ENCODE results near the gene UNCX.
"Not testable (repeated sequence)": the region's sequence is repeated elsewhere in the genome, so short reads cannot be mapped to it uniquely, and the experiment has no call there.

UNCX gene

DNA sequence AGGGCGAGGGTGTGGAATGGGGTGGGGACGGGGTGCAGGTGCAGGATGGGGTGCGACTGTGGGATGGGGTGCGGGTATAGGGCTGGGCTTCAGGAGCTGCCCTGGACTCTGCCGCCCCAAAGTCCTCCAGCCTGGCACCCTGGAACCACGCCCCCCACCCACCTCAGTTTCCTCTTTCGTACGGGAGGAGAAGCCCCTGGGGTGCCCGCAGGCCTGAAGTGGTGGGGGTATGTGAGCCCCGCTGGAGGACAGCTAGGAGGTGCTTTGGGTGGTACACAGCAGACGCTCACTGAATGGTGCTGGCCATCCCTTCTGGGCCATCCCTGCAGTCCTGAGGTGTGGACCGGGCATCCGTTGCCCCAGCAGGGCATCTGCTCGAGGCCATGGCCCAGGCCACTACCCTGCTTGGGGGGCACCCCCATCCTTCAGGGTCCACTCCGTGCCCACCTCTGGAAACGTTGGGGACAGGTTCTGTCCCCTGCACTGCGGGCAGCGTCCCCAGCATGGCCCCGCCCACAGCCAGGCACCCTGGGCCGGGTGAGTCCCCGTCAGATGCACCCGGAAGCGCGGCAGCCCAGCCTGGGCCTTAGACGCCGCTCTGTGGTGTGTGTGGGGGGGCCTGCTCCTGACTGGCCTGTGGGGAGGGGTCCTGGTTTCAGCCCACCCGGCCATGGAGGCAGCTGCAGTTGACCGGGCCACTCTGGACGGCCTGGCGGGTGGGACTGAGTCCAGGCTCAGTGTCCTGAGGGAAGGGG is 41.6 kb downstream of the UNCX start:
- FAIRE-seq (no peak), DNase-seq (ENCODE audit: insufficient read length, low spot score) (no peak)

DNA sequence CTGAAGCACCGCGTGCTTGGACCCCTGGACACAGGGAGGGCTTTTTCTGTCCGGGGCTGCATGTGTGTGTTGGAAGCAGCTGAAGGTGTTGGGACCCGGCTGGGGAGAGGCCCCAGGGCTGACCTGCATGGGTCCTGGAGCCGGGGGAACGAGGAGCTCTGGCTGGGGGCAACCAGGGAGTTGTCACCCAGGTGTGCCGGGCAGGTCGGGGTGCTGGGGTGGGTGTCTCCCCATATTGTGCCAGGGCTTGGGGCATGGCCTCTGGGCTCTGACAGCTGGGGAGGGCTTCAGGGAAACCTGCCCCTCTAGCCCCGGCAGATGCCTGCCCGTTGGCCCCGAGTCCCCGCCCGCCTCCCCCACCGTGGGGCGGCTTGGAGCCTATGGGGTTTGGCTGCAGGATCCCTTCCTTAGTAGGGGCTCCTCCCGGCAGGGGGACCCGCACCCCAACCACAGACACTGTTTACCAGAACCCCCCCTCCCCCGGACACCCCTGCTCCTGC is 42.3 kb downstream of the UNCX start:
- no peak for DNase-seq (ENCODE audit: insufficient read length, low spot score)
- no peak for FAIRE-seq

- DNase-seq (ENCODE audit: insufficient read length, low spot score): no peak
Measured at GRCh38 chr7:1275451-1276381, 43.0 kb downstream of the UNCX start.

GRCh38 chr7:1276626-1277175 is 44.0 kb downstream of the UNCX start:
- FAIRE-seq: no peak

More at GRCh38 chr7:1275451-1276381, 43.0 kb downstream of the UNCX start:
- FAIRE-seq: no peak

DNA sequence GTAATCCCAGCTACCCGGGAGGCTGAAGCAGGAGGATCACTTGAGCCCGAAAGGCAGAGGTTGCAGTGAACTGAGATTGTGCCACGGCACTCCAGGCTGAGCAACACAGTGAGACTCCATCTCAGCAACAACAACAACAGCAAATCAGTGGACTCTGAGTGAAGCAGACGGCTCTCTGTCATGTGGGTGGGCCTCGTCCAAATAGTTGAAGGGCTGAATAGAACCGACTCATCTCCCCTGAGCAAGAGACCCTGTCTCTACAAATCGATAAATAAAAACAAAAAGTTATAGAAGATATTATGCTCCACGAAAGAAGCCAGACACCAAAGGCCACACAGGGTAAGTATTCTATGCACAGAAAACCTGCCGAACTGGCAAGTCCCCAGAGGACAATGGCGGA is 45.9 kb downstream of the UNCX start:
- FAIRE-seq: no peak
- DNase-seq (ENCODE audit: insufficient read length, low spot score): no peak

More at GRCh38 chr7:1276626-1277175, 44.0 kb downstream of the UNCX start:
- DNase-seq (ENCODE audit: insufficient read length, low spot score): no peak

DNA sequence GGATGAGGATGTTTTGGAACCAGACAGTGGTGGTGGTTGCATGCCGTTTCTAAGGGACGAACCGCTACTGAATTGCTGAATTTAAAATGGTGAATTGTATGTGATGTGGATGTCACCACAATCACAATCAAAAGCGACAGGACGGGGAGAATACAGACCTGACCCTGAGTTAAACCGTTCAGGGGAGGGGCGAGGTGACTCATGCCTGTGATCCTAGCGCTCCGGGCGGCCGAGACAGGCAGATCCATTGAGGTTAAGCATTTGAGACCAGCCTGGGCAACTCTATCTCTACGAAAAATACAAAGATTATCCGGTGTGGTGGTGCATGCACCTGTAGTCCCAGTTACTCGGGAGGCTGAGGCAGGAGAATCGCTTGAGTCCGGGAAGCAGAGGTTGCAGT is 46.4 kb downstream of the UNCX start:
- DNase-seq (ENCODE audit: insufficient read length, low spot score) (no peak), FAIRE-seq (no peak)

DNA sequence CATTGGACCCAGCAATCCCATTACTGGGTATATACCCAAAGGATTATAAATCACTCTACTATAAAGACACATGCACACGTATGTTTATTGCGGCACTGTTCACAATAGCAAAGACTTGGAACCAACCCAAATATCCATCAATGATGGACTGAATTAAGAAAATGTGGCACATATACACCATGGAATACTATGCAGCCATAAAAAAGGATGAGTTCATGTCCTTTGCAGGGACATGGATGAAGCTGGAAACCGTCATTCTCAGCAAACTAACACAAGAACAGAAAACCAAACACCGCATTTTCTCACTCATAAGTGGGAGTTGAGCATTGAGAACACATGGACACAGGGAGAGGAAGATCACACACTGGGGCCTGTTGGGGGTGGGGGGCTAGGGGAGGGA is 47.2 kb downstream of the UNCX start:
- not testable (repeated sequence) for DNase-seq (ENCODE audit: insufficient read length, low spot score); FAIRE-seq

DNA sequence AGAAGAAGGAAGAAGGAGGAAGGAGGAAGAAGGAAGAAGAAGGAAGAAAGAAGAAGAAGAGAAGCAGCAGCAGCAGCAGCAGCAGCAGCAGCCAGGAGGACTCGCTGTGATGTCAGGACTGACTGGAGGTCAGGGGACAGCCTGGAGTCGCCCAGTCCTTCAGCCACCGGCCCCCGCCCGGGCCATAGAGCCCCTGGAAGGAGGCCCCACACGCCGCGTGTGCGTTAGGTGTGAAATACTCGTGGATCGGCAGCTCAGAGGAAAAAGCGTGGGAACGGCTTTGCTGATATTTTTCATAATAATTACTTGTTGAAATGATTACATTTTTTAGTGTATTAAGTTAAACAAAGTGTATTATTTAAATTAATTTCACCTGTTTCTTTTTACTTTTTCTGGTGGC is 48.4 kb downstream of the UNCX start:
- FAIRE-seq: no peak

GRCh38 chr7:1282679-1283078 is 50.0 kb downstream of the UNCX start:
- FAIRE-seq (no peak), DNase-seq (ENCODE audit: insufficient read length, low spot score) (no peak)

More for the DNA sequence above, 48.4 kb downstream of the UNCX start:
- no peak for DNase-seq (ENCODE audit: insufficient read length, low spot score)

DNA sequence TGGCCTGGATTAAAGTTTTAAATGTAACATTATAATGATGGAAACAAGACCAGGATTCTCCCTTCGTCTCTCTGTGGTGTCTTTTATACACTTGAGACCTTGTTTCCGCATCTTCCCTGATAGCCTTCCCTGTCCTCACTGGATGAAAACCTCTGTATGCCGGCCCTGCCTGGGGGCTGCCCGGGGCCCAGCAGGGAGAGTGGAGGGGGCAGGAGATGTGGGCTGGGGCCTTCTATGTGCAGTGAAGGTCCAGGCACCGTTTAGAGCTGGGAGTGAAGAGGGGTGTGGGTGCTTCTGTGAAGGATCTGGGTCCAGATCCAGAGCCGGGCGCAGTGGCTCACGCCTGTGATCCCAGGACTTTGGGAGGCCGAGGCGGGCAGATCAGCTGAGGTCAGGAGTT is 50.7 kb downstream of the UNCX start:
- DNase-seq (ENCODE audit: insufficient read length, low spot score) (no peak), FAIRE-seq (no peak)

GRCh38 chr7:1283941-1284742 is 51.5 kb downstream of the UNCX start:
- FAIRE-seq (no peak), DNase-seq (ENCODE audit: insufficient read length, low spot score) (no peak)

DNA sequence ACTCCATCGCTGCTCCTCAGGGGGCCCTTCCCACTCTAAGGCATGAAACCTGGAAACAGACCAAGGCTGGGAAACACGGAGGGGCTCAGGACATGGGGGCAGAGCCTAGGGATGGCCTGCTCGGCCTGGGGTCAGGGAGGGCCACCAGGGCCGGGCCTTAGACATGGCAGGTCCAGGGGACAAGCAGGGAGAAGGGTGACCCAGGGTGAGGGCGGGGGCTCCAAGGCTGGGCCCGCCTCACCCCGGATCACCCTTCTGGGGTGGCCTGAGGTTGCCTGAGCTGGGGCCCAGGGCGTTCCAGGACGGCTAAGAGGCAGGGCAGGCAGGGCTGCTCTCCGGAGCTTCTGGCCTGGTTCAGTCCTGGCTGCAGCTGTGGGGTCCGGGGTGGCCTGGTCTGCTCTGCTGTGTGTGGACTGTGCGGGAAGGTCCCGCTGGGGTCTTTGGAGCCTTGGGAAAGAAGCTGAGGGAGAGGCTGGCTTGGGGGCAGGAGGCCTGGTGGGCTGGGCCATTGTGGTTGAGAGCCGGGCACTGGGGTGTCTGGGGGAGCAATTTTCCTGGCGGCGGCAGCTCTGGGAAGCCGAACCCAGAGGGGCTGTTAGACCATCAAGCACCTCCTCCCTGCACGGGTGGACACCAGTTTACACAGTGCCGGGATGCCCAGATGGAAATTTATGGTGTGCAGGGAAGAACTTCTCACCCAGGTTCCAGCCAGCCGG is 52.2 kb downstream of the UNCX start:
- FAIRE-seq: no peak
- DNase-seq (ENCODE audit: insufficient read length, low spot score): no peak

DNA sequence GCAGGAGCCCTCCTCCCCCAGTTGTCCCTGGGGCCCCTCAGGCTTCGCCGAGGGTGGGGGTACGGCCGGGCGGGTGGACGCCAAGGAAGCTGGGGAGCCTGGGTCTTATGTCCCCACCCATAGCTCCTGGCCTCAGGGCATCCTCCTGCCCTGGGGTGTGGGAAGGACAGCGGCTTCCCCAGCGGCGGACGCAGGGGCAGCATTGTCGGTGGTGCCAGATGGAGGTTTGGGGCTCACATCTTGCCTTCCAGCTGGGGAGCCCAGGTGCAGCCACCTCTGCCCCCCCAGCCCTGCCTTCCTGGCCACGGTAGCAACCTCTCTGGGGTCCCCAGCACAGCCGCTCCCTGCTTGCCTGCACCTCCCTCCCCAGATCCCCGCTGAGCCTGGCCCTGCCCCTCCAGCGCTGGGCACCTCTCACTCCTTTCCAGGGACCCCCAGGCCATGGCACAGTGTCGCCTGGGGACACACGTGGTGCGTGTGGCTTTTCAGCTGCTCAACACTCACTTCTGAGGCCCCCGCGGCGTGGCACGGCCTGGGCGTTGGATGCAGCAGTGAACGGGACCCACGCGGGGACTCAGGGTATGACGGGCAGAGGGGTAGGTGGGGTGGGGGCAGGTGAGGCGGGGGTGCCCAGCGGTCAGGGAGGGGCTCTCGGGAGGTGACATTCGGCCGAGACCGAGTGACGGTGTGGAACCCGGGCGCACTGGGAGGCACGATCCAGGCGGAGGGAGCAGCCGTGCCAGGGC is 53.1 kb downstream of the UNCX start:
- DNase-seq (ENCODE audit: insufficient read length, low spot score): no peak
- FAIRE-seq: no peak
